Activated naive CD4-positive, alpha-beta T cell treated with anti-CD3 and anti-CD28 coated beads for 36 hours (primary cell): Measurements from ENCODE around the gene RAPH1. TPM values are rescaled to one million over a fixed set of nuclear protein-coding genes. Genes with fewer than 3 reads are reported as not detected.

Source experiments
- CTCF ChIA-PET: fragments of 350-600 bp; sonication (Branson Sonifier 250); formaldehyde crosslinking; loops from one replicate; lab custom pipeline; 2021; ENCODE audit warnings: antibody characterized with exemption; lab: Charles Lee
- DNase-seq: peaks from one replicate; pipeline ENCODE4 v3.0.0-alpha.2; 2020
- H3K27ac Mint-ChIP-seq: one replicate; pipeline ENCODE4 v1.8.0; 2021; ENCODE audit warnings: mild to moderate bottlenecking, mixed read lengths
- H3K27me3 Mint-ChIP-seq: one replicate; pipeline ENCODE4 v1.8.0; 2021; ENCODE audit warnings: low read depth, mixed read lengths
- H3K36me3 Mint-ChIP-seq: one replicate; pipeline ENCODE4 v1.8.0; 2021; ENCODE audit warnings: low read depth, mixed read lengths
- H3K4me1 Mint-ChIP-seq: one replicate; pipeline ENCODE4 v1.8.0; 2021; ENCODE audit warnings: low read depth, mixed read lengths
- H3K4me3 Mint-ChIP-seq: one replicate; pipeline ENCODE4 v1.8.0; 2021; ENCODE audit warnings: mild to moderate bottlenecking, moderate library complexity, mixed read lengths
- H3K9me3 Mint-ChIP-seq: one replicate; pipeline ENCODE4 v1.8.0; 2021; ENCODE audit warnings: mixed read lengths
- intact Hi-C: fragments of 100-400 bp; cut with micrococcal nuclease; formaldehyde crosslinking; loops from one replicate; pipeline ENCODE4 v1.15.1; 2023
- total RNA-seq, 2 experiments: library from RNA; stranded (reverse); gene quantifications; one replicate each; pipeline ENCODE4 v1.2.3, GENCODE V29; 2021

RAPH1 gene
- total RNA-seq, 2 experiments from 2014 or later: 8.6 to 11.9 TPM

DNA sequence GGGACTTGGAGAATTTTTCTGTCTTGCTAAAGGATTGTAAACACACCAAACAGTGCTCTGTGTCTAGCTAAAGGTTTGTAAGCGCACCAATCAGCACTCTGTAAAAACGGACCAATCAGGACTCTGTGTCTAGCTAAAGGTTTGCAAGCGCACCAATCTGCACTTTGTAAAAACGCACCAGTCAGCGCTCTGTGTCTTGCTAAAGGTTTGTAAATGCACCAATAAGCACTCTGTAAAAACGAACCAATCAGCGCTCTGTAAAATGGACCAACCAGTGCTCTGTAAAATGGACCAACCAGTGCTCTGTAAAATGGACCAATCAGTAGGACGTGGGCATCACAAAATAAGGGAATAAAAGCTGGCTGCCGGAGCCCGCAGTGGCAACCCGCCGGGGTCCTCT, 190.4 kb downstream of the RAPH1 start:
- Mint-ChIP-seq H3K27ac (no peak overlapping the region), H3K36me3 (peaks cover 9% of the 10 kb centered on the region), H3K4me1 (no peaks in the 10 kb centered on the region), H3K27me3 (no peaks in the 10 kb centered on the region), H3K4me3 (no peak overlapping the region), H3K9me3 (no peaks in the 10 kb centered on the region)
- CTCF ChIA-PET: interaction anchor here (1.2 kb wide), 1 partner anchor 13 kb away, joined by 3 read pairs; no protein-coding TSS in a partner anchor
- intact Hi-C loops: no loop called here
- DNase-seq: no peak

Other genes with a start within 250 kb of the RAPH1 start
- 10 to 100 TPM; 34.0 to 40.9 TPM for gene ABI2, start 206.9 kb downstream of the RAPH1 start, total RNA-seq
- gene CD28, start 171.3 kb upstream of the RAPH1 start, total RNA-seq: 100 to 1,000 TPM; 165 to 167 TPM